SK-N-DZ (cell line): Measurements from ENCODE around the gene TMEM120B. TPM values are rescaled to one million over a fixed set of nuclear protein-coding genes. Genes with fewer than 3 reads are reported as not detected.
A peak's percentile ranks its signal among the peaks of the same experiment; 100 is the strongest.
"Not testable (repeated sequence)": the region's sequence is repeated elsewhere in the genome, so short reads cannot be mapped to it uniquely, and the experiment has no call there.

Experiments used
- DNase-seq: peaks from one replicate; pipeline ENCODE4 v3.0.0-alpha.2; 2015; ENCODE audit warnings: low spot score
- polyA plus RNA-seq, 2 experiments: library from polyadenylated mRNA; depleted of rRNA; stranded (reverse); fragments of >200 nt; gene quantifications; 2 replicates each; pipeline ENCODE4 v1.2.3, GENCODE V29; 2014

TMEM120B gene
- polyA plus RNA-seq (2014; cell fraction: cytosol; rRNA removed) = 16.9 and 18.2 TPM in 2 replicates
- polyA plus RNA-seq (2014; cell fraction: nucleus; rRNA removed) = 58.7 and 60.7 TPM in 2 replicates

GRCh38 chr12:121712461-121713256 is at the start of gene TMEM120B:
Gene TMEM120B (plus strand): TSS chr12:121712752. CDS start chr12:121712896, 144 bp downstream.
- DNase-seq = peak; percentile 71

GRCh38 chr12:121663610-121663929 is 49.0 kb upstream of the TMEM120B start:
- DNase-seq = no peak

GRCh38 chr12:121666829-121667228 is 45.7 kb upstream of the TMEM120B start:
- not testable (repeated sequence) for DNase-seq

GRCh38 chr12:121668750-121669520 is 43.6 kb upstream of the TMEM120B start:
- DNase-seq = peak; percentile 85

- DNase-seq = no peak
Observed at GRCh38 chr12:121669521-121669900, 43.0 kb upstream of the TMEM120B start, which contains the start of gene MORN3. Gene MORN3 (minus strand): TSS chr12:121669654. CDS start chr12:121669483, 171 bp downstream.

GRCh38 chr12:121673013-121673511 is 39.5 kb upstream of the TMEM120B start:
- no peak for DNase-seq

GRCh38 chr12:121676190-121676589 is 36.4 kb upstream of the TMEM120B start:
- no peak for DNase-seq

- DNase-seq = no peak
Observed at GRCh38 chr12:121678305-121678704, 34.2 kb upstream of the TMEM120B start.

- no peak for DNase-seq
Observed at GRCh38 chr12:121678716-121679300, 33.7 kb upstream of the TMEM120B start.

- not testable (repeated sequence) for DNase-seq
Observed at GRCh38 chr12:121679661-121680197, 32.8 kb upstream of the TMEM120B start.

- DNase-seq = no peak
Observed at GRCh38 chr12:121688966-121689365, 23.6 kb upstream of the TMEM120B start.

GRCh38 chr12:121689430-121689829 is 23.1 kb upstream of the TMEM120B start:
- no peak for DNase-seq

GRCh38 chr12:121692744-121693143 is 19.8 kb upstream of the TMEM120B start:
- not testable (repeated sequence) for DNase-seq

- no peak for DNase-seq
Observed at GRCh38 chr12:121693155-121693687, 19.3 kb upstream of the TMEM120B start.

- DNase-seq = peak; percentile 64
Observed at GRCh38 chr12:121697093-121697698, 15.4 kb upstream of the TMEM120B start.

GRCh38 chr12:121697861-121698260 is 14.7 kb upstream of the TMEM120B start:
- DNase-seq = not testable (repeated sequence)

GRCh38 chr12:121701667-121702277 is 10.8 kb upstream of the TMEM120B start:
- no peak for DNase-seq

GRCh38 chr12:121702944-121703343 is 9.6 kb upstream of the TMEM120B start:
- no peak for DNase-seq

- DNase-seq = no peak
Observed at GRCh38 chr12:121705514-121705913, 7.0 kb upstream of the TMEM120B start.

GRCh38 chr12:121708313-121709063 is 4.1 kb upstream of the TMEM120B start:
- no peak for DNase-seq
